OCI-LY1 (cell line): ENCODE data around the gene ENOX2.

Source experiments
- EZH2 ChIP-seq: fragments of 200-600 bp; sonication (generic), shearing (Covaris generic); IDR thresholded peaks from 2 replicates; pipeline ENCODE4 v1.8.0; 2017; ENCODE audit warnings: borderline replicate concordance, mixed run types, mild to moderate bottlenecking, antibody characterized with exemption, low read length, moderate library complexity, mixed read lengths
- TF ChIP-seq, protein P1 (sequence below): fragments of 200-600 bp; sonication (generic), shearing (Covaris generic); IDR thresholded peaks from 2 replicates; pipeline ENCODE4 v1.5.1; 2017; ENCODE audit warnings: mild to moderate bottlenecking, antibody characterized with exemption, low read length, moderate library complexity, mixed read lengths

DNA sequence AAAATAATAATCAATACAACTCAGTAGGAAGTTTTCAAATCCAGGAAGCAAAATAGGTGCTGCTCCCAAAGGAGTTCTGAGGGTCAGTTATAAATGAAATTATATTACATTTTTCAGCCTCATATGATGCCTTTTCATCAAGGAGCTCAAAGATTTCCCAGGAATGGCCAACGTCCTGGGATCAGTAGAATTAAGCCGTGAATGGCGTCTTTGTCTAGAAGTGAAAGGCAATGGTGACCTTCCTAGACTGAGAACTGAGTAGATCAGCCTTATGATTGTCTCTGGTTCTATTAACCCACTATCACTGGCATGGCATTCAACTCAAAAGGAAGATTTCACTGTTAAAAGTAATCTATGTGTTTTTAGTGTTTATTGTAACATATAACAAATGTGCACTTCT, 74.4 kb downstream of the ENOX2 start:
- TF ChIP-seq, protein P1, sequence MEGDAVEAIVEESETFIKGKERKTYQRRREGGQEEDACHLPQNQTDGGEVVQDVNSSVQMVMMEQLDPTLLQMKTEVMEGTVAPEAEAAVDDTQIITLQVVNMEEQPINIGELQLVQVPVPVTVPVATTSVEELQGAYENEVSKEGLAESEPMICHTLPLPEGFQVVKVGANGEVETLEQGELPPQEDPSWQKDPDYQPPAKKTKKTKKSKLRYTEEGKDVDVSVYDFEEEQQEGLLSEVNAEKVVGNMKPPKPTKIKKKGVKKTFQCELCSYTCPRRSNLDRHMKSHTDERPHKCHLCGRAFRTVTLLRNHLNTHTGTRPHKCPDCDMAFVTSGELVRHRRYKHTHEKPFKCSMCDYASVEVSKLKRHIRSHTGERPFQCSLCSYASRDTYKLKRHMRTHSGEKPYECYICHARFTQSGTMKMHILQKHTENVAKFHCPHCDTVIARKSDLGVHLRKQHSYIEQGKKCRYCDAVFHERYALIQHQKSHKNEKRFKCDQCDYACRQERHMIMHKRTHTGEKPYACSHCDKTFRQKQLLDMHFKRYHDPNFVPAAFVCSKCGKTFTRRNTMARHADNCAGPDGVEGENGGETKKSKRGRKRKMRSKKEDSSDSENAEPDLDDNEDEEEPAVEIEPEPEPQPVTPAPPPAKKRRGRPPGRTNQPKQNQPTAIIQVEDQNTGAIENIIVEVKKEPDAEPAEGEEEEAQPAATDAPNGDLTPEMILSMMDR, result no peak
- no peak for TF ChIP-seq EZH2
